ENCODE measurements around the gene CXXC5. TPM values are rescaled to one million over a fixed set of nuclear protein-coding genes. Genes with fewer than 3 reads are reported as not detected.

The CXXC5 gene
- total and polyA plus RNA-seq, 9 of the 15 experiments (the other 6 are each of a cell fraction or from before 2014, with no cell fraction given) = 1.9 to 123 (median 45.8) TPM

- peak; percentile 58 for TF ChIP-seq RBM22 (IDR thresholded peaks at IDR 0.05; ENCODE audit: low read depth, low read length, poor library complexity, severe bottlenecking)
- TF ChIP-seq PPARD (CRISPR knock-in tag; IDR thresholded peaks at IDR 0.05) = no peak
- TF ChIP-seq ZNF512 (tag; IDR thresholded peaks at IDR 0.05) = no peak
- peak in 1 of 2 experiments; percentile 30; a peak in 1 of 4 replicates for TF ChIP-seq KDM1A (IDR thresholded peaks at IDR 0.05)
- TF ChIP-seq MYNN (IDR thresholded peaks at IDR 0.05) = peak; percentile 19; the same call in 1 of the 2 replicates
- no peak for TF ChIP-seq MYNN (CRISPR knock-in tag; IDR thresholded peaks at IDR 0.05)
These were observed 40.0 kb downstream of the CXXC5 start (continued) for GRCh38 chr5:139688088-139688702.

DNA sequence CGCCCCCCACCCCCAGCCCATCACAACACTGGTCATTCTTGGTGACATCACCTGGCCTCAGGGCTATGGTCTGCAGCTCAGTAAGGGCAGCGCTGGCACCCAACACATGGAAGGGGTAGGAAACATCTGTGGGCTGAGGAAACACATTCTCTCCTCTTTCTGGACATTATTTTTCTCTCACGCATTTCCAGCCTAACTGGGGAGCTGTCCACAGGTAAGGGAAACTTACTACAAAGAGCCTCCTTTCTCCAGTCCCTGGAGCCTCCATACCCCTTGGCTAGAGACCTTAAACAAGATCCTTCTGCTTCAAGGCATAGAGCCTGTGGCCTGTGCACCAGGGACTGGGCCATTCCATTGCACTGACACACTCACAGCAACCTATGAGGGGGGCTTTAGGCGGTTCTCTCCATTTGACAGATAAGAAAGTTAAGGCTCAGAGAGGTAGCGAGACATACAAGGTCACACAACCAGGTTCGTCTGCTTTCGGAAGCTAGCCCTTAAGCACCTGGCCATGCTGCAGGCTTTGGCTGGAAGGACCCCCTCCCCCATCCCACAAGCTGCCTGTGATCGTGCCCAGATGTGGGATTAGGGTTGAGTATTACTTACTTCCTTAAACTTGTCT is 40.7 kb downstream of the CXXC5 start:
- peak overlapping the region in 1 of 2 experiments; percentile 82; a peak in 2 of 4 replicates for H3K9ac ChIP-seq (ENCODE audit: insufficient read depth in 1 of 2, low read depth in 2 of 2, low read length in 2 of 2)
- H3K79me2 ChIP-seq (ENCODE audit: control insufficient read depth, insufficient read depth, low read length) = peaks cover 5% of the 10 kb centered on the region; the same call in 1 of the 3 replicates
- H3K4me2 ChIP-seq (ENCODE audit: insufficient read depth, low read length) = peak overlapping the region; percentile 44; the same call in 1 of the 2 replicates
- no TSS peak for BruUV-seq (replicated peaks)
- intact Hi-C loops (cut with micrococcal nuclease) (loop anchor here (1.0 kb wide), 1 partner anchor 41 kb away; the partner anchor contains the start of gene CXXC5), in situ Hi-C loops (cut with MboI) (no loop called here)
- H3K9me1 ChIP-seq (ENCODE audit: control insufficient read depth, insufficient read depth, low read length) = no peaks in the 10 kb centered on the region
- ChIA-PET CTCF (ENCODE audit: low intra/inter-chr PET ratio) (interaction anchor here (0.7 to 2.0 kb wide), 3 partner anchors 40 to 56 kb away, joined by 3 to 9 read pairs (median 3); no protein-coding TSS in a partner anchor), POLR2A (interaction anchor here (1.0 to 1.3 kb wide), 2 partner anchors 11 to 19 kb away, joined by 4 to 6 read pairs; no protein-coding TSS in a partner anchor)
- H3K27me3 ChIP-seq (ENCODE audit: control insufficient read depth in 2 of 2, insufficient read depth in 2 of 2, low read length in 2 of 2) = no peaks in the 10 kb centered on the region; a peak in 1 of 5 replicates
- DNase-seq (ENCODE audit: extremely low read depth in 1 of 4, low spot score in 3 of 4) = no peak
- H3K4me1 ChIP-seq (replicated peaks in 1 of 2; ENCODE audit: control insufficient read depth in 2 of 2, insufficient read depth in 2 of 2, low read length in 2 of 2) = peaks cover 38 to 65% of the 10 kb centered on the region in 2 experiments
- H3K36me3 ChIP-seq (ENCODE audit: control insufficient read depth, insufficient read depth, low read length) = peaks cover 37% of the 10 kb centered on the region; the same call in 2 of the 3 replicates
- ATAC-seq = no peak
- 36% methylated on average over 7 of the region's 8 CpGs for WGBS (ENCODE audit: insufficient coverage, low coverage, missing lambda C conversion rate)
- no peaks in the 10 kb centered on the region for H3K9me3 ChIP-seq (replicated peaks; ENCODE audit: control insufficient read depth, insufficient read depth, low read depth, low read length)
- FAIRE-seq = peak; percentile 46
- 0 out of 2 replicates have a peak, but pooled peaks cover 4% of the 10 kb centered on the region for H4K20me1 ChIP-seq (replicated peaks; ENCODE audit: control insufficient read depth, insufficient read depth, low read length)
- peak overlapping the region; percentile 29; the same call in 2 of the 3 replicates for H3K27ac ChIP-seq (ENCODE audit: extremely low read depth, low read depth, low read length)
- H2AFZ ChIP-seq (ENCODE audit: low read depth, low read length) = no peak overlapping the region
- H3K4me3 ChIP-seq = no peak overlapping the region
- TF ChIP-seq RBM22 (IDR thresholded peaks at IDR 0.05; ENCODE audit: low read depth, low read length, poor library complexity, severe bottlenecking) (no peak), BCOR (IDR thresholded peaks at IDR 0.05) (peak; percentile 69), STAG1 (CRISPR knock-in tag; IDR thresholded peaks at IDR 0.05; ENCODE audit: borderline replicate concordance) (no peak), ZNF253 (CRISPR knock-in tag; conservative IDR thresholded peaks at IDR 0.05) (no peak), GABPB2 (CRISPR knock-in tag; conservative IDR thresholded peaks at IDR 0.05) (no peak), FOXM1 (IDR thresholded peaks at IDR 0.05; ENCODE audit: low read depth) (no peak), FOXM1 (CRISPR knock-in tag; IDR thresholded peaks at IDR 0.05; ENCODE audit: low read depth) (no peak), ZNF146 (CRISPR knock-in tag; IDR thresholded peaks at IDR 0.05; ENCODE audit: unreplicated experiment) (no peak)
- TF ChIP-seq, protein P1, sequence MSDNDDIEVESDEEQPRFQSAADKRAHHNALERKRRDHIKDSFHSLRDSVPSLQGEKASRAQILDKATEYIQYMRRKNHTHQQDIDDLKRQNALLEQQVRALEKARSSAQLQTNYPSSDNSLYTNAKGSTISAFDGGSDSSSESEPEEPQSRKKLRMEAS (CRISPR knock-in tag; IDR thresholded peaks at IDR 0.05) = 0 out of 2 replicates have a peak, but pooled peaks have one; percentile 11
- TF ChIP-seq, protein P2, sequence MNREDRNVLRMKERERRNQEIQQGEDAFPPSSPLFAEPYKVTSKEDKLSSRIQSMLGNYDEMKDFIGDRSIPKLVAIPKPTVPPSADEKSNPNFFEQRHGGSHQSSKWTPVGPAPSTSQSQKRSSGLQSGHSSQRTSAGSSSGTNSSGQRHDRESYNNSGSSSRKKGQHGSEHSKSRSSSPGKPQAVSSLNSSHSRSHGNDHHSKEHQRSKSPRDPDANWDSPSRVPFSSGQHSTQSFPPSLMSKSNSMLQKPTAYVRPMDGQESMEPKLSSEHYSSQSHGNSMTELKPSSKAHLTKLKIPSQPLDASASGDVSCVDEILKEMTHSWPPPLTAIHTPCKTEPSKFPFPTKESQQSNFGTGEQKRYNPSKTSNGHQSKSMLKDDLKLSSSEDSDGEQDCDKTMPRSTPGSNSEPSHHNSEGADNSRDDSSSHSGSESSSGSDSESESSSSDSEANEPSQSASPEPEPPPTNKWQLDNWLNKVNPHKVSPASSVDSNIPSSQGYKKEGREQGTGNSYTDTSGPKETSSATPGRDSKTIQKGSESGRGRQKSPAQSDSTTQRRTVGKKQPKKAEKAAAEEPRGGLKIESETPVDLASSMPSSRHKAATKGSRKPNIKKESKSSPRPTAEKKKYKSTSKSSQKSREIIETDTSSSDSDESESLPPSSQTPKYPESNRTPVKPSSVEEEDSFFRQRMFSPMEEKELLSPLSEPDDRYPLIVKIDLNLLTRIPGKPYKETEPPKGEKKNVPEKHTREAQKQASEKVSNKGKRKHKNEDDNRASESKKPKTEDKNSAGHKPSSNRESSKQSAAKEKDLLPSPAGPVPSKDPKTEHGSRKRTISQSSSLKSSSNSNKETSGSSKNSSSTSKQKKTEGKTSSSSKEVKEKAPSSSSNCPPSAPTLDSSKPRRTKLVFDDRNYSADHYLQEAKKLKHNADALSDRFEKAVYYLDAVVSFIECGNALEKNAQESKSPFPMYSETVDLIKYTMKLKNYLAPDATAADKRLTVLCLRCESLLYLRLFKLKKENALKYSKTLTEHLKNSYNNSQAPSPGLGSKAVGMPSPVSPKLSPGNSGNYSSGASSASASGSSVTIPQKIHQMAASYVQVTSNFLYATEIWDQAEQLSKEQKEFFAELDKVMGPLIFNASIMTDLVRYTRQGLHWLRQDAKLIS (CRISPR knock-in tag; IDR thresholded peaks at IDR 0.05) = no peak

All from K562 (cell line).